ENCODE data around the gene SIPA1L2.
A peak's percentile ranks its signal among the peaks of the same experiment; 100 is the strongest.

The SIPA1L2 gene

GRCh38 chr1:232634096-232634495 is 4.2 kb upstream of the SIPA1L2 start:
- Histone ChIP-seq H3F3A (ENCODE audit: insufficient read depth) (no peaks in the 10 kb centered on the region), H3K79me2 (ENCODE audit: insufficient read depth, low read length) (no peaks in the 10 kb centered on the region), H3K4me2 (ENCODE audit: low read depth, low read length, poor library complexity, severe bottlenecking) (no peak overlapping the region), H3K36me3 (ENCODE audit: low read length) (no peaks in the 10 kb centered on the region), H3K4me3 (ENCODE audit: insufficient read depth, low read length, poor library complexity, severe bottlenecking) (no peak overlapping the region), H3K9ac (ENCODE audit: low read length) (no peak overlapping the region), H4K20me1 (ENCODE audit: low read depth, low read length) (no peaks in the 10 kb centered on the region), H3K9me2 (replicated peaks; ENCODE audit: insufficient read depth, low read length) (no peaks in the 10 kb centered on the region), H3K27me3 (ENCODE audit: low read length) (no peaks in the 10 kb centered on the region), H2AFZ (ENCODE audit: low read depth, low read length, severe bottlenecking) (no peak overlapping the region), H3K9me3 (ENCODE audit: insufficient read depth, low read length) (no peaks in the 10 kb centered on the region), H3K27ac (ENCODE audit: low read depth, low read length) (no peak overlapping the region)
- TF ChIP-seq CTCF (IDR thresholded peaks at IDR 0.05; ENCODE audit: insufficient read depth, low read length, poor library complexity, severe bottlenecking) (no peak), EZH2phosphoT487 (conservative IDR thresholded peaks at IDR 0.05; ENCODE audit: low read length) (no peak)

- peak overlapping the region; percentile 93 for H2AFZ ChIP-seq (ENCODE audit: low read depth, low read length, severe bottlenecking)
- H3K79me2 ChIP-seq (ENCODE audit: insufficient read depth, low read length), result no peaks in the 10 kb centered on the region
- H3K27me3 ChIP-seq (ENCODE audit: low read length), result no peaks in the 10 kb centered on the region
- peak overlapping the region; percentile 55 for H3K9ac ChIP-seq (ENCODE audit: low read length)
- H3K27ac ChIP-seq (ENCODE audit: low read depth, low read length), result no peak overlapping the region
- H3F3A ChIP-seq (ENCODE audit: insufficient read depth), result no peaks in the 10 kb centered on the region
- H3K9me3 ChIP-seq (ENCODE audit: insufficient read depth, low read length), result no peaks in the 10 kb centered on the region
- peak overlapping the region; percentile 63 for H3K4me3 ChIP-seq (ENCODE audit: insufficient read depth, low read length, poor library complexity, severe bottlenecking)
- H3K36me3 ChIP-seq (ENCODE audit: low read length), result no peaks in the 10 kb centered on the region
- peak overlapping the region; percentile 66 for H3K4me2 ChIP-seq (ENCODE audit: low read depth, low read length, poor library complexity, severe bottlenecking)
- no peaks in the 10 kb centered on the region for H4K20me1 ChIP-seq (ENCODE audit: low read depth, low read length)
- no peak for TF ChIP-seq EZH2phosphoT487 (conservative IDR thresholded peaks at IDR 0.05; ENCODE audit: low read length)
- H3K9me2 ChIP-seq (replicated peaks; ENCODE audit: insufficient read depth, low read length), result no peaks in the 10 kb centered on the region
Measured at GRCh38 chr1:232630894-232631195, 912 bp upstream of the SIPA1L2 start.

GRCh38 chr1:232629250-232630046 is 485 bp downstream of the SIPA1L2 start:
- peak overlapping the region; percentile 66 for H3K4me2 ChIP-seq (ENCODE audit: low read depth, low read length, poor library complexity, severe bottlenecking)
- TF ChIP-seq EZH2phosphoT487 (conservative IDR thresholded peaks at IDR 0.05; ENCODE audit: low read length), result no peak
- no peak for TF ChIP-seq CTCF (IDR thresholded peaks at IDR 0.05; ENCODE audit: insufficient read depth, low read length, poor library complexity, severe bottlenecking)

More at GRCh38 chr1:232629250-232630046, 485 bp downstream of the SIPA1L2 start:
- Histone ChIP-seq H3K27me3 (ENCODE audit: low read length) (no peaks in the 10 kb centered on the region), H3K9me3 (ENCODE audit: insufficient read depth, low read length) (no peaks in the 10 kb centered on the region), H3K4me3 (ENCODE audit: insufficient read depth, low read length, poor library complexity, severe bottlenecking) (peak overlapping the region; percentile 63), H3F3A (ENCODE audit: insufficient read depth) (no peaks in the 10 kb centered on the region), H3K27ac (ENCODE audit: low read depth, low read length) (no peak overlapping the region), H3K36me3 (ENCODE audit: low read length) (no peaks in the 10 kb centered on the region), H3K9ac (ENCODE audit: low read length) (no peak overlapping the region), H3K79me2 (ENCODE audit: insufficient read depth, low read length) (no peaks in the 10 kb centered on the region), H2AFZ (ENCODE audit: low read depth, low read length, severe bottlenecking) (no peak overlapping the region), H3K9me2 (replicated peaks; ENCODE audit: insufficient read depth, low read length) (no peaks in the 10 kb centered on the region), H4K20me1 (ENCODE audit: low read depth, low read length) (no peaks in the 10 kb centered on the region)

Data from SU-DHL-6 (cell line).